Measurements from ENCODE around the gene SDCBP2.

Gene SDCBP2

DNA sequence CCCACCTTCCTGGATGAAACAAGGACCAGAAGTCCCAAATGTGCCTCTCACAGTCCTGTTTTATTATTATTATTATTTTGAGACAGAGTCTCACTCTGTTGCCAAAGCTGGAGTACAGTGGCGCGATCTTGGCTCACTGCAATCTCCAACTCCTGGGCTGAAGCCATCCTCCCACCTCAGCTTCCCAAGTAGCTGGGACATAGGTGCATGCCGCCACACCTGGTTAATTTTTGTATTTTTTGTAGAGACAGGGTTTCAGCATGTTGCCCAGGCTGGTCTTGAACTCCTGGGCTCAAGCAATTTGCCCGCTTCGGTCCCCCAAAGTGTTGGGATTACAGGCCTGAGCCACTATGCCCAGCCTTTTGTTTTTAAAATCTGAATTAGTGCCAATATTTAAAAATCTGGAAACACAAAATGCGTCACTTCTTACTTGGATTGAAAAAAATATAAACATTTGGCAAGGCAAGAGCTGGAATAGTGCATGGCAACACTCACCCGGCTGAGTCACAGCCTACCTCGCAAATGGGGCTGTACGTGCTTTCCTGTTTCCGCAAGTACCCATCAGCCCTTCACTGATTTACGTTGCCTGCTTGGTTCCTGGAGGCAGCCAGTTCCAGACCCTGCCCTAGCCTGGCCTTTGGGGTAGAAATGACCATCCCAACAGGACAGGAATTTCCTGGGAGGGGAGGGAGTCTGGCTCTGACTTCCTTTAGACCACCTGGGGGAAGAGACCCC is 6.3 kb downstream of the SDCBP2 start:
- TF ChIP-seq ZFX (IDR thresholded peaks at IDR 0.05; ENCODE audit: borderline replicate concordance) (no peak), CTCF (IDR thresholded peaks at IDR 0.05) (no peak)
- no peak overlapping the region for H3K27ac ChIP-seq

DNA sequence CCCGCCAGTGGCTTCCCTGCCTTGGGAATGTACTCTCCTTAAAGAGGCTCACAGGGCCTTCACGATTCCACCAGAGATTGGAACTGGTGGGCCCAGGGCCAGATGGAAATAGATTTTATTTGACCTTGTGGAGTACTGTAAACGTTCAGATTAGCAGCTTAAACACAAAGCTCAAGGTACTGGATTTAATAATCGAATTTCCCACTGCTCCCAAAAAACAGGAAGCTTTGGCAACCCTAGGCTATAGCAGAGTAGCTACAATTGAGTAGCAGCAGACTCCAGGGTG is 7.3 kb downstream of the SDCBP2 start:
- TF ChIP-seq ZFX (IDR thresholded peaks at IDR 0.05; ENCODE audit: borderline replicate concordance) (no peak), CTCF (IDR thresholded peaks at IDR 0.05) (no peak)
- H3K27ac ChIP-seq = no peak overlapping the region

GRCh38 chr20:1320902-1321653 is 7.9 kb downstream of the SDCBP2 start:
- no peak overlapping the region for H3K27ac ChIP-seq
- no peak for TF ChIP-seq ZFX (IDR thresholded peaks at IDR 0.05; ENCODE audit: borderline replicate concordance)
- TF ChIP-seq CTCF (IDR thresholded peaks at IDR 0.05) = no peak

DNA sequence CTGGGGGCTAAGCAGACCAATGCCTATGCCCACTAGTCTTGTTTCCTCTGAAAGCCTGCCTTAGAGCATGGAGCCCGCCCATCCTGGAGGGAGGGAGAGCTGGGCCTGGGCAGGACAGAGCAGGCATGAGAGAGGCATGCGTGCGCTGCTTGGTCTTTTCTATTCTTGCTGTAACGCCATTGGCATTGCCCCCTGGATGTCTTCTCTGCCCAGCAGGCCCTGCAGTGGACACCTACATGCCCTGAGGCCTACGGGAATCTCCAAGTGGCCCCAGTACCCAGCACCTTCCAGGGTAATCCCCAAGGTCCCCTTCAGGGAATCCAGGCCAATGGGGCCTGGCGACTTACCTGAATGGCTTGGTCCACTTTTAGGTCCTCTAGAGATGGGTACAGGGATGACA is 8.9 kb downstream of the SDCBP2 start:
- no peak for TF ChIP-seq CTCF (IDR thresholded peaks at IDR 0.05)
- no peak for TF ChIP-seq ZFX (IDR thresholded peaks at IDR 0.05; ENCODE audit: borderline replicate concordance)

GRCh38 chr20:1319462-1319861 is 9.5 kb downstream of the SDCBP2 start:
- TF ChIP-seq ZFX (IDR thresholded peaks at IDR 0.05; ENCODE audit: borderline replicate concordance) = no peak
- no peak for TF ChIP-seq CTCF (IDR thresholded peaks at IDR 0.05)

More for the DNA sequence above, 8.9 kb downstream of the SDCBP2 start:
- no peak overlapping the region for H3K27ac ChIP-seq

DNA sequence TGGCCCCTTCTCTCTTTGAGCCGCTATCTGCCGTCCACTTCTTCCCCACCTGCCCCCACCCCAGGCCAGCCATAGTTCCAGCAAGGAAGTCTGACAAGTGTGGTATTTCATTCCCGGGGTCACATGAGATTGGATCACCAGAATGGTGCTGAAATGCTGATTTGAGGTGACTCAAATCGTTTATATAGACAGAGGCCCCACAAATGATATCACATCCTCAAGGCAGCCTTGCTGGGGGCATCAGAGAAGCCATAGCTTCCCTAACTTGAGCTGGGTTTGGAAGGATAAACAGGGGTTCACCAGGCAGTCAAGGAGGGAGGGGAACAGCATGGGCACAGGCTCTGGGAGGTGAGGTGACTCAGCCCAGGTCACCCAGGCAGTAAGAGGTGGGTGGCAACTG is 9.9 kb downstream of the SDCBP2 start:
- no peak for TF ChIP-seq ZFX (IDR thresholded peaks at IDR 0.05; ENCODE audit: borderline replicate concordance)
- no peak for TF ChIP-seq CTCF (IDR thresholded peaks at IDR 0.05)
- H3K27ac ChIP-seq = no peak overlapping the region

More at GRCh38 chr20:1319462-1319861, 9.5 kb downstream of the SDCBP2 start:
- no peak overlapping the region for H3K27ac ChIP-seq

Data from 22Rv1 (cell line).